ENCODE results near the gene ERC1.

The ERC1 gene

DNA sequence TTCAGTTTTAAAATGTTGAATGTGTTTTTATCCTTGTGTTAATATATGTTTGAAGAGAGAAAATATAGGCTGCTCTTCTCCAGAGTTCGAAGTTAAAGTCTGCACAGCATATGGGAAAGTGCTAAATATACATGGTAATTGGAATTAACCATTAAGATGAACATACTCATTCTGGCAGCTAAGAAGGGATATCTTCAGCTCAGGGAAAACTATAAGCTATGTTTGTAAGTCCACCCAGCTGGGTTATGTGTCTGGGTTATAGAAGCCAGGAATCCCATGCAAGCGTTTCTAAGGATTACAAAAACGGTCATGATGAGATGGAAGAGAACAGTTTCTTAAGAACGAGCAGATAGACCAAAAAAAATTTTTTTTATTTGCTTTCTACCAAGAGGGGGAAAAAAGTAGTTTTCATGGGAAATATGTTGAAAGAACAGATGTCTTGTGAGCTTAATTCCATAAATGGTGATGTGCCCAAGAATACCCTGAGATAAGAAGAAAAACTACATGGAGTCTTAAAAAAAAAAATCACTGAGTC, 404.5 kb downstream of the ERC1 start:
- DNase-seq (ENCODE audit: low read depth), result no peak

DNA sequence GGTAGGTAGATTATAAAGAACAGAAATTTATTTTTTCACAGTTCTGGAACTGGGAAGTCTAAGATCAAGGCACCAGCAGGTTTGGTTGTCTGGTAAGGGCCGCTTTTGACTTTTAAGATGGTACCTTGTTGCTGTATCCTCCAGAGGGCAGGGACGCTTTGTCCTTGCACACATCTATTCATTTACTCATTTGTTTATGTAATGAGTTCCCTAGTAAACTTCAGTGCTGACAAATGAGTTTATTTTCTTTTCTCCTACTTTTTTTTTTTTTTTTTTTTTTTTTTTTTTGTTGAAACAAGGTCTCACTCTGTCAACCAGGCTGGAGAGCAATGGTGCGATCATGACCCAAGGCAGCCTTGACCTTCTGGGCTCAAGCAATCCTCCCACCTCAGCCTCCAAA, 407.6 kb downstream of the ERC1 start:
- DNase-seq (ENCODE audit: low read depth), result peak; percentile 20

DNA sequence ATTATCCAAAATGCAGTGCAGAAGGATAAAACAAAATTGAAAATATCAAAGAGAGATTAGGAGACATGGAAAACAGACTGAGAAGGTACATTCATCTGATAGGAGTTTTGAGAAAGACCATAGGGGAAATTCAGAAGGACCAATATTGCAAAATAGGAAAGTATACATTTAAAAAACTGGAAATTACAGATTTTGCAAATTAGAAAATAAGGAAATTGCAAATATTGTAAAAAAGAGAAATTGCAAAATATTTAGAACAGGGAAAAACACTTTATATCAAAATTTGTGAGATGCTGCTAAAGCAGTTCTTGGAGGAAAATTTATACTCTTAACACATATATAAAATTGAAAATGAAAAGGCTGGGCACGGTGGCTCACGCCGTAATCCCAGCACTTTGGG, 410.9 kb downstream of the ERC1 start:
- DNase-seq (ENCODE audit: low read depth), result no peak

DNA sequence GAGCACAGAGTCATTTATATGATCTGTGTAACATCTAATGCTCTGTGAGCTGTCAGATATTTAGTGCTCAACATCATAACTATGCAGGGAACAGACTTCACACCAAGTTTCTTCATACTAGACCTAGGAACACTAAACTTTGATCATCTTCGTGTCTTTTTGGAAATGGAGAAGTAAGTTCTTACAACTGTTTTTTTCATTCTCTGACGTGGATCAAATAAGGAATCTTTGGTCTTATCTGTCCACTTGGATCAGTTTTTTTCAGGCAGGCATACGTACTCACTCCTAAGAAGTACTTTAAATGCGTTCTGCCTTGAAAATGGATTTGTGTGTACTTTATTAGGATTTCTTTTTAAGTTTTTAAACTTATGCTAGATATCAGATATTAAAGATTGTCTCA, 412.4 kb downstream of the ERC1 start:
- DNase-seq (ENCODE audit: low read depth), result no peak

DNA sequence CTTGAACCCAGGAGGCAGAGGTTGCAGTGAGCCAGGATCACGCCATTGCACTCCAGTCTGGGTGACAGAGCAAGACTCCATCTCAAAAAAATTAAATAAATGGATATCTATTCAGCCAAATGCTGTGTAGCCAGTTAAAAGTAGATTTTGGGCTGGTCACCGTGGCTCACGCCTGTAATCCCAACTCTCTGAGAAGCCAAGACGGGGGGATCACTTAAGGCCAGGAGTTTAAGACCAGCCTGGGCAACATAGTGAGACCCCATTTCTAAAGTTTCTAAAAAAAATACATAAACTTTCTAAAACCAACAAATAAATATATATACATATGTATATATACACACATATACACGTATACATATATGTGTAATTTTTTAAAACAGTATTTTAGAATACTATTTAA, 414.6 kb downstream of the ERC1 start:
- no peak for DNase-seq (ENCODE audit: low read depth)

DNA sequence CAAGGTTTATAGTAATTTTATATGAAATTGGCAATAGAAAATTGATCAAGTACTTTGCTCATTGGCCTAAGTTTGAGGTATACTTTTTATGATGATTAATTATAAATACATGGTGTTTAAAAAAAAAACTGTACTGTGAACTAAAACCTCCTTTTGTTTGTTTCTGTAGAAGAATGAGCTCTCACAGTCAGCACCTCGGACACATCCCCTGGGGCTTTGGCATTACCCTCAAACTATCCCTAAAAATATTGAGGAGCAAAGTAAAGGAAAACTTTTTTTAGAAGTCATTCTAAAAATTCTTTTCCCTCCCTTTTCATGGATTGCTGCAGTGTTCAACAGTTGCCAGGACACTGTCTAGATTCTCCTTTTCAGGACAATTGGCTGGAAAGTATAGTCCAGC, 419.8 kb downstream of the ERC1 start:
- no peak for DNase-seq (ENCODE audit: low read depth)

DNA sequence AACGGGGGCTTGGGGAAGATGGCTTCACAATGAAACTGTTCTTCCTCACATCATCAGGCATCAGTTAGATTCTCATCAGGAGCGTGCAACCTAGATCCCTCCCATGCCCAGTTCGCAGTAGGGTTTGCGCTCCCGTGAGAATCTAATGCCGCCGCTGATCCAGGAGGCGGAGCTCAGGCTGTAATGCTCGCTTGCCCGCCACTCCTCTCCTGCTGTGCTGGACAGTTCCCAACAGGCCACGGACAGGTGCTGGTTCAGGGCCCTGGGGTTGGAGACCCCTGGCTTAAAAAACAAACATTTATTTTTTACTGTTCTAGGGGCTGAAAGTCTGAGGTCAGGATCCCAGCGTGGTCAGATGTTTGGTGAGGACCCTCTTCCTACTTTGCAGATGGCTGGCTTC, 422.9 kb downstream of the ERC1 start:
- no peak for DNase-seq (ENCODE audit: low read depth)

DNA sequence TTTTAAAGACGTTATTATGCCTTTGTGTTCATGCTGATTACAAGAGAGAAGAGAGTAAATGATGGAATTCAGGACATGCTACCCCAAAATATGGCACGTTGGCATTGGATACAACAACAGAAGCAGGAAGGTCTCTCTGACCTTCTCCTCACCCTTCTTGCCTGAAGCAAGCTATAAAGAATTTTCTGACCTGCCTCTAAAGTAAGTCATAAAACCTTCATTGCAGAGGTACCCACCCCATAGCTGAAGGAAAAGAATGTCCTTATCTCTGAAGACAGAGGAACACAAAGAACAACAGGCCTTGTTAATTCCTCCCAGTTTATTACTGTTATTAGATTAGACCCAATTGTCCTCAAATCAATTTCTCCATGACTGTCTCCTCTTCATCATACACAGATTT, 427.1 kb downstream of the ERC1 start:
- no peak for DNase-seq (ENCODE audit: low read depth)

DNA sequence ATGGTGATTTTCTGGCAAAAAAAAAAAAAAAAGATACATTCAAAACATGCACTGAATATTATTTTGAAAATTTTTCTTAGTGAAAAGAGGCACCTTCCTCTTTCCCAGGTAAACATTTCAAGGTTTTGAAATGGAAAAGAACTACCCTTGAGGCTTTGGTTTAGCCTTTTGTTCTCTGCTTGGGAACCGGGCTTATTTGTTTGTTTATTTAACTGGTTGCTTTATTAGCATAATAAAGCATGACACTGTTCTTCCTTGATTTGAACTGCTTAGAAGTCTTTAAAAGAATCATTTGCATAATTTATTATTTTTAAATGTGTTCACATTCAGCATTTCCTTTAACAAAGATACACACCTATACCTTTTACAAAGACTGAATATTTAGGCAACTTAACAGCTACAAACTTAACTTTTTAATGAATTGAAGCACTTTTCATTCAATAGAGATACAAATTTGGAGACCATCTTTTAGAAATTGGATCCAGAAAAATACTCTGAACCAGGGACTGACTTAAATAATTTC, 428.9 kb downstream of the ERC1 start:
- DNase-seq (ENCODE audit: low read depth), result no peak

DNA sequence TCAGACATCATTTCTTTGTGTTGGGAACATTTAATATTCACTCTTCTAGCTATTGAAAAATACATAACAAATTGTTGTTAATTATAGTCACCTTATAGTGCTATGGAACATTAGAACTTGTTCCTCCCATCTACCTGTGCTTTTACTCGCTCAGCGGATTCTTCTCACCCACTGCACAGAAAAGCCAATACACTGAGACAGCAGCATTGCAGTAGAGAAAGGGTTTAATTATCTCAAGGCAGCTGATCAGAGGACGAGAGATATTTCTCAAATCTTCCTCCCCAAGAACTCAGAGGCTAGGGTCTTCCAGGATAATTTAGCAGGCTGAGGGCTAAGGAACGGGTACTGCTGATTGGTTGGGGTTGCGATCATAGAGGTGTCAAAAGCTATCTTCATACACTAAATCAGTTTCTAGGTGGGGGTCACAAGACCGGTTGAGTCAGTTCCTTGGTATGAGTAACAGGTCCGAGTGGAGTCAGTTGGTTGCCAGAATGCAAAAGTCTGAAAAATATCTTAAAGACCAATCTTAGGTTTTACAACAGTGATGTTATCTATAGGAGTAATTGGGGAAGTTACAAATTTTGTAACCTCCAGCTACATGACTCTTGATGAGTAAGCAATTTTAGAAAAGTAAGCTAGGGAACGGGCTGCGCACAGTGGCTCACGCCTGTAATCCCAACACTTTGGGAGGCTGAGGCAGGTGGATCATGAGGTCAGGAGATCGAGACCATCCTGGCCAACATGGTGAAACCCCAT, 430.2 kb downstream of the ERC1 start:
- no peak for DNase-seq (ENCODE audit: low read depth)

DNA sequence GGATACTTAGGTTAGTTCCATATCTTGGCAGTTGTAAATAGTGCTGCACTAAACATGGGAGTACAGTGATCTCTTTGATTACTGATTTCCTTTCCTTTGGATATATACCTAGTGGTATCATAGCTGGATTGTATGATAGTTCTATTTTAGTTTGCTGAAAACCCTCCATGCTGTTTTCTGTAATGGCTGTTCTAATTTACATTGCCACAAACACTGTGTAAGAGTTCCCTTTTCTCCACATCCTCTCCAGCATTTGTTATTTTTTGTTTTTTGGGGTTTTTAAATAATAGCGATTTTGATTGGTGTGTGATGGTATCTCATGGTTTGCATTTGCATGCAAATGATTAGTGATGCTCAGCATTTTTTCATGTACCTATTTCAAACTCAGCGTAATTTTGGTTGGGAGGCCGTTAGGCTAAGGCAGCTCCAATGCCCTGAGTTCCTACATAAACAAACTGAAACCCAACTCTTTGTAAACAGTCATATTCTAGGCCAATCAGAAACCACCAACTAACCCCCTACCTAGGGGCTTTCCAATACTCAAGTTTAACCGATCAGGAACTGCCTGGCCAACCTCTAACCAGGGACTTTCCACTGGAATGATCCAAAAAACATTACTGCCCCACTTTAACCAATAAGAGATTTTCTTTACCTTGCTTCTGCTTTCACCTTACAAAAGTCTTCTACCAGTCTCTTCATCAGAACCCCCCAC, 431.7 kb downstream of the ERC1 start:
- DNase-seq (ENCODE audit: low read depth), result no peak

DNA sequence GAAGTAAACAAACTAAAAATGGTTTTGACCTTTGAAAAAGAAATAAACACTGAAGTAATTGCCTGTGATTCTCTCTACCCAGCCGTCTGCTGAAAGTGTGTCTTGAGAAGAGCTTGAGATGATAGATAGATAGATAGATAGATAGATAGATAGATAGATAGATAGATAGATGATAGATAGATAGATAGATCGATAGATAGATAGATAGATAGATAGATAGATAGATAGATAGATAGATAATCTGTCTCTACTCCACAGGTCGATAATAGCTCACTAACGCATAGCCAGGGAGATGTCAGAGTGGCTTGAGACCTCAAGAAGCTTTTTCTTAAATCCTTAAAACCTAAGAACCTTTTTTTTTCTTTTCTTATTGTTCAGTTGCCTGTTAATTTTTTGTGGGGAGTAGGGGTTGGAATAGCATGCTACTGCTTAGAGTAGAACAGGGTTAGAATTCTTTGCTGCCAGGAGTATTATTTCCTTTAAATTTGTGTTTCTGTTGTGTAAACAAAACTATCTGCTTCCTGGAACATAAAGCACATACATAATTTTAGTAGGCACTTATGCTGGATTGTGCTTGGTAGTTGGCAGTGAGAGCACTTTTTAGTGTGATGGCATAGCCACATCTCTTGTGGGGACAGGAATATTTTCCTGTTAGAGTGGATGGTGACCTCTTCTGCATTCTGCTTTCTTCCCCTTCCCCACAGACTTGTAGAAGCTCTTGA, 433.8 kb downstream of the ERC1 start:
- DNase-seq (ENCODE audit: low read depth), result no peak

DNA sequence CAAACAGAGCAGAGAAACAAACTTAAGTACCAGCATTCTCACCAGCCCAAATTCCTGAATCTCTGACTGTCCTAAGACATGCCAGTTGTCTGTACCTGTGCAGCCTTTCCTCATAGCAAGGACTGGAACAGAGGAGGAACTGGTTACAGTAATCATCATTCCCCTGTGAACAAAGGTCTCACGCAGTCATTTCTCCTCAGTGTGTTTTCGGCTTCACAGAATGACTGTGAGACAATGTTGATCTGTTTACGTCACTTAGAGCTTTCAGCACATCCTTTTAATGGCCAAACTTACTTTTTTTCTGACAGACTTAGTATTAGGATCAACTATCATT, 434.3 kb downstream of the ERC1 start:
- no peak for DNase-seq (ENCODE audit: low read depth)

DNA sequence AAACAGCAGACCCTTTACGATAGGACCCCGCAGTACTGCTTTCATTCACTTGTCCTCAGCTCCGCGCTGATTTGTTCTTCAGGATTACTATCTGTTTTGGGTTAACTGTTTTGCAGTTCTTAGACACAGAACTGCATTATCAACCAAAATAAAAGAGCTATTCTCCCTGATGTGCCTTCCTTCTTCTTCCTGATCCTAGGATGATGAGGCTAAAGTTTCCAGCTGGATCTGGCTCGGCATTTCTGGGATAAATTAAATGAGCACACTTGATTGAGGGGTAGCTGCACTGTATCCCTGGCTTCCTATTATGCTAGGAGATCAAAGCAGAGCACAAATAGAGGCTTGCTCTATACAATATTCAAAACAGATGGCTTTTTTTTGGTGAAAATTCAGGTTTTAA, 437.6 kb downstream of the ERC1 start:
- no peak for DNase-seq (ENCODE audit: low read depth)

DNA sequence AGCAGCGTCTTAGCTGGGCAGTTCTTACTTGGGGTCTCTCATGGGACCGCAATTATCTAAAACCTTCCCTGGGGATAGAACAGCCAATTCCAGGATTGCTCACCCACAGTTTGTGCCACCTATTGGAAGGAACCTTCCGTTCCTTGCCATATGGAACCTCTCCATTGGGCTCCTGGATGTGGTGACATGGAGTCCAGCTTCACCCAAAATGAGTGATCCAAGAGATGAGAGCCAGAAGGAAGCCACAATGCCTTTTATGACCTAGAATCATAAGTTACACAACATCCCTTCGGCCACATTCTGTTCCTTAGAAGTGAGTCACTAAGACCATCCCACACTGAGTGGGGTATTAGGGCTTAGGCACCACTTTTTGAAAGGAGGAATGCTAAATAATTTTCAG, 439.0 kb downstream of the ERC1 start:
- DNase-seq (ENCODE audit: low read depth), result peak; percentile 58

DNA sequence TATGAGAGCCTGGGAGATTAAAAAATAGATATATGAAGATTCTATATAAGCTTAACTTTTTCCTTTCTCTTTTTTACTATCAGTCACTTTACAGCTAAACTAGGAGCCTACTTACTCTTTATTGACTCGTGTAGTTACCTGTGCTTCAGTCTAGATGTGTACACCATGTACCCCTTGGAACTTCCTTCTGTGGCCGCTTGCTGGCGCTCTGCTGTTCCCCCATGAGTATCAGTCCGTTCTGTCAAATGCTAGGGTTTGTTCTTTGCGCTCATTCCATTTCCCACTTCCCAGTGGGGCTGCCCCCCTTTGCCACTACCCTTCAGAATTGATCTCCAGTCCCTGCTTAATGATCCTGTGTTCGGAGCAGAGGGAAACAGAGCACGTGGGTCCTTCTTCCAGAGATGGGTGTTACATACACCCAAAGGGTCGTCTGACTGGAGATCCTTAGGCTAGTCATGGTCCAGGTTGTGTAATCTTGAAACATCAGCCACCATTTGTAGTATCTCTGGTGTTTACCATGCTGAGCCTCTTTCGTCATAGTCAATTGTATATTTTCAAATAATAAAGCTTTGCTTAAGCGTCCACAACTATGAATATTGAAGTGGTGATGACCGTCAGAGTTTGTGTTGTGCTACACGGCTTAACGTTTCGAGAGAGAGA, 443.4 kb downstream of the ERC1 start:
- no peak for DNase-seq (ENCODE audit: low read depth)

DNA sequence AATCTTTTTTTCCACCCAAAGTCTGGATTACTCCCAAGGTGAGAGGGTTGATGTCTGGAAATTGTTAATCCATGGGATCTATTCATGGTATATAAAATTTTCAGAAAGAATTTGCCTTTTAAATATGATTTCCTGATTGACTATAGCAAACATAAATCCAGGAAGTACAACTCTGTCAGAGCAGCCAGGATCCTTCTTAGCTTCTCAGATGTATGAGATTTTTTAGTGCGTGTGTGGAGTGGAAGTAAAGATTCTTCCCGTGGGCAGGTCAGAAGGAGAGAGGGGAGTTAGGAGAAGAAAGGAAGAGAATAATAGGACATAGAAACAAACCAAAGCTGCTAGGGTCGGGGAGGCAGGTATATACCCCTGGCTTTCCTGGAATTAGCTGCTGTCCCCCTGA, 444.0 kb downstream of the ERC1 start:
- DNase-seq (ENCODE audit: low read depth), result no peak

DNA sequence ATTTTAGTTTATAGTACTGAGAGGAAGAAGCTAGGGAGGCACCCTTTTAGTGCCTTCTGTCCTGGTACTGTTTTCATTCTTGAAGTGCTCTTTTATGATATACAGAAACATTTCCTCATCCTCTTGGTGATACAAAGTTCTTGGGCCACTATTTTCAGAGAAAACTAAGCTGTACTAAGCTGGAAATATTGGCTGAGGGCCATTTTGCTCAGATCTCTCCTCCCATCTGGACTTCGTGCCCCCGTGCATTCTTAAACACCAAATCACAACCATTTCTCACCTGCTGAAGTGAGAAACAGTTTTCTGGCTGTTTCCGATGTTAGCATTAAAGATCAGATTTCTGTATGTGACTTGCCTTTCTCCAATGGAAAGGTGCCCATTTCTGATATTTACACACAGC, 444.4 kb downstream of the ERC1 start:
- peak; percentile 22 for DNase-seq (ENCODE audit: low read depth)

DNA sequence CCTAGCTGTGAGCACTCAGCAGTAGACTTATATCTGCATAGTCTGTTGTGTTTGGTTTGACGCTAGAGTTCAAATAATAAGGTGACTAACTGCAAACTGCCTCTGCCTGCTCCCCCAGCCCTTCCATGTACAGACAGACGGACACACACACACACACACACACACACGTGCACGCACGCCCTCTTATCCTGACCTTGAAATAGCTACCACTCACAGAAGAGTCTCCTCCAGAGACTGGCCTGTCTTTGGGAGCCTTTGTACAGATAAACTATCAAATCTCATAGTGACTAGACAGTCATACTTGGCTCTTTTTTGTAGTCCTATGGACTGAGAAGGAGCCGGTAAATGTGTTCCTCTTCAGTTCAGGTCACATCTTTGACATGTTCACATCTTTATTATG, 445.0 kb downstream of the ERC1 start:
- DNase-seq (ENCODE audit: low read depth), result no peak

DNA sequence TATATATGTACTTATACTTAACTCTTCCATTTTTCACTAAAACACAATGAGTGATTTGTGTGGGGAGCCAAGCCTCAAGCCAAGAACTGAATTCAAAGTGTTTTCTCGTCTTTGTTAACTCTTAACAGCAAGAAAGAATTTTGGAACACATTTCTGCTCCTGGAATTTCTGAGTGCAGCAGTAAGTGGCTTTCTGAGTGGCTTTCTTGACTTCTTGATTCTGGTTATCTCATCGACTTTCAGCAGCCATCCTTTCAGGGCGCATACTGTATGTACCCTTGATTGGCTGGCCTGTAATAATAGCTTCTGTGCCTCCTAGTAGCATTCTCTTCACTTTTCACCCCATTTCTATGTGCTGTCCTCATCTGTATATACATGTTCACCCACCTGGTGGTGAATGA, 446.0 kb downstream of the ERC1 start:
- DNase-seq (ENCODE audit: low read depth), result no peak

DNA sequence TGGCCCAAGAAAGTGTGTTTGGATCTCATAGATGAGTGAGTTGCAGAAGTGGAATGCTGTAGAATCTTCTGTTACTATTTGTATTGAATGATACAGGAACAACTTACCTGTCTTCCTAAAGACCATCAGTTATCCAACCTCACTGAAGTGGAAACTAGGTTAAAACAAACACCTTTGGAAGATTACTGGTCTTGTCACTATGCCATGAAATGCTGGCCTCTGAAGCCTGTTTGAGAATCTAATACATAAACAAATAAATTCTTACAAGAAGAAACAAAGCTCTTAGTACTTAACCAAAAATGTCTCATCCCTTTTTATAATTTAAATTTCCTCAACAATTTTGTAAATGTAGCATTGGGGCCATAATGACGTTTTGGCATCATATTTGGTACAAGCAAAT, 448.2 kb downstream of the ERC1 start:
- DNase-seq (ENCODE audit: low read depth), result no peak

DNA sequence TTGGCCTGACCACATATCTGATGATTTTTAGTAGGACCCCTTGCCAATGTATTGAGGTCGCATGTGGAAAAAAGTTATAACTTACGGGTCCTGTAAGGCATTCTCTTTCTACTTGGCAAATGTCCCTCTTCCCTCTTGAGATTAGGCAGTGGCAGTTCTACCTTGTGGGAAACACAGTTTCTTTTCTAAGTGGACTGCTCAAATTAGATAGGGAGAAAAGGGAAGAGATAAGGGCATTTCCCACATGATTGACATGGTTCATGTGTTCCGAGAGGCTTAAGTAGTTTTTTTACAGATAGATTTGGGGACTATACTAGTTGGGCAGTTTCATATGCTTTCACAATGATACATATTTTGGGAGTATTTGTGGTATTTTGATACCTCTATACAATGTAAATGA, 448.7 kb downstream of the ERC1 start:
- DNase-seq (ENCODE audit: low read depth), result no peak

Measured in fibroblast of the conjunctiva (primary cell).